ENCODE measurements around the gene RGS17. TPM values are rescaled to one million over a fixed set of nuclear protein-coding genes. Genes with fewer than 3 reads are reported as not detected.
"Not testable (repeated sequence)": the region's sequence is repeated elsewhere in the genome, so short reads cannot be mapped to it uniquely, and the experiment has no call there.

Gene RGS17
- 1.1 and 1.5 TPM in 2 replicates for total RNA-seq (2014; rRNA removed; shearing (Covaris generic))

DNA sequence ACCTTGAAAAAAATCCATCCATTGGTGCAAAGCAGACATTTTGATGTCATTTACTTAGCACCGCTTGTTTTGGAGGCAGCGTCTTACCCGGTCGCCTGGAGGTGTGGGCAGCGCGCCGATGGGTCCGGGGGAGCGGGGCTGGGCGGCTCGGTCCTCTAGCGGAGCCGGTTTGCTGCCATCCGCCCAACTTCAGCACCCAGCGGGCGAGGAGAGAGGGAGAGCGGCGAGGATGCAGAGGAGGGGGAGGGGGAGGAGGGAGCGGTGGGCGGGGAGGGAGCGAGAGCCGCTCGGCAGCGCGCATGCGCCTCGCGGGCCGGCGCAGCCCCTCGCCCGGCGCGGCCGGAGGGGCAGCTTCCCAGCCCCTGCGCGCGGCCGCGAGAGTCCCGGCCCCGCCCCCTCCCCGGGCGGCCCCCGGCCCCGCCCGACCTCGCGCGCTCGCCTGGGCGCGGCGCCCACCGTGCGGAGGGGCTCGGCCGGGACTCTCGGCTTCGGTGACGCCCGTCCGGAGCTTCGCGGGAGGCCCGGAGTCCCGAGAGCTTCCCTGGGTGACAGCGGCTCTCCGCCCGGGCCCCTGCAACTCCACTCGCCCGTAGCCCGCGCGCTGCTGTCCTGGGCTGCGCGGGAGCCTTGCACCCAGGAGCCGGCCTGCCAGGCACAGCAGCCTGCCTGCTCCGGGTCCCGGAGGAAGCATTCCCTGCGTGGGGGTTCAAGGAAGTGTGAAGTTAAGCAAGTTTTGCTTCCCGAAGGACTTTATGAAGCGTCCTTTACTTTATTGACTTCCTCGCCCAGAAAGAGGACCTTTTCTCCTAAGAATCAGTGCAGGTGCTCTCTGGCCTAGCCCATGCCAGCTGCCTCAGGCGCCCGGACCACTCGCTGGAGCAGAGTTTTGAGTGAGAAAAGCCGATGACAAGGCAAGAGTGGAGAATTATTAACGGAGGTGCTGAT lies at the start of gene RGS17:
Gene RGS17 (minus strand): TSS at position 246 of the 945 bp plus-strand sequence. CDS start 87,264 bp downstream, outside the sequence.
- DNase-seq (ENCODE audit: low spot score) = peak; percentile 27

- no peak for DNase-seq (ENCODE audit: low spot score)
These were observed 41.7 kb upstream of the RGS17 start for GRCh38 chr6:153172815-153173214.

DNA sequence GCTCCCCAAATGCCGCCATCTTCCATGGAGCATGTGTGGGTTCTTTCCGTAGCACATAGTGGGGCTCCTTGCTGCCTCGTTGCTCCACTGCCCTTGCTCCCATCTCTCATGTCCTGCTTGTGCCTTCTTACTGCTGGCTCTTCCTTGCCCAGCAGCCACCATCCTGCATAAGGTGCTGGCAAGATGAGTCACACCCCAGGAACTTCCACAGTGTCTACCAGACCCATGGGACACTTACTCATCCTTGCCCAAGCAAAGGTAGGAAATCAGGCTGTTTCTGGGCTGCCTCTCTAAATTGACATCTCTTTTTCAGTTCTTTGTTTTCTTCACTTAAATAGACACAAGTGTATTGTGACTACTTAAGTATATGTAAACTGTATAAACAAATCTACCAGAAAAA lies 39.4 kb upstream of the RGS17 start:
- DNase-seq (ENCODE audit: low spot score) = no peak

DNA sequence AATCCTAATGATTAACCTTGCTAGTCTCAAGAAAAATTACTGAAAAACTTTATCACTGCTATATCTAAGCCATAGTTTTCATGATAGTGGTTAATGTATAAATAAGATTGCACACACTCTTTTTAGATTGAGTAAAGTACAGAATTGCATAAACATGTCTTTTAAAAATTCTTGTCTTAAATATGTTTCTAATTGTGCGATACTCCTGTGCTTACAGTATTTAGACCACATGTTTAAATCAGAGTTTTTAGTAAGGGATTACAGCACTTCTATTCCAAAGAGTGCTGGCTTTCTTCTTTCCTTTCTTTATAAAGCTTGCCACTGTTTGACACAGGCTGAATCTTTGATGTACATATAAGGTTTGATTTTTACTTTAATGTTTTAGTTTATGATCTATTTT lies 36.8 kb upstream of the RGS17 start:
- no peak for DNase-seq (ENCODE audit: low spot score)

- DNase-seq (ENCODE audit: low spot score) = peak; percentile 47
These were observed 36.2 kb upstream of the RGS17 start for GRCh38 chr6:153167061-153167891.

DNA sequence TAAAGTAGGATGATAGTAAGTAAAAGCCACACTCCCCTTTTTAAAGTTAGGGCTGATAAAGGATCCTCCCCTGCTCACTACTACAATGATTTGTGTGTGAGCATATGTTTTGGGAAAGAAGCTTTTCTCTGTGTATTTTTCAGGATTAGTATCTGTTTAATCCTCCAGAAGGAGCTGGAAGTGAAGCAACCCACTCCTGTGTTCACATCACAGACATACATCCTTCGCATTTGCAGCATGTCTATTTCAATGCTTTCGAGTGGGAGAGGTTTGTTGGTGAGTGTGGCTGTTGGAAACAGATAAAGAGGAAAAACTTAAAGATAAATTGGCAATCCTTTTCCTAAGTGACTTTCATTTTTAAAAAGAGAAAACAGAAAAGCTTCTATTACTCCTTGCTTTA lies 31.6 kb upstream of the RGS17 start:
- no peak for DNase-seq (ENCODE audit: low spot score)

GRCh38 chr6:153162172-153162571 lies 31.1 kb upstream of the RGS17 start:
- DNase-seq (ENCODE audit: low spot score) = no peak

DNA sequence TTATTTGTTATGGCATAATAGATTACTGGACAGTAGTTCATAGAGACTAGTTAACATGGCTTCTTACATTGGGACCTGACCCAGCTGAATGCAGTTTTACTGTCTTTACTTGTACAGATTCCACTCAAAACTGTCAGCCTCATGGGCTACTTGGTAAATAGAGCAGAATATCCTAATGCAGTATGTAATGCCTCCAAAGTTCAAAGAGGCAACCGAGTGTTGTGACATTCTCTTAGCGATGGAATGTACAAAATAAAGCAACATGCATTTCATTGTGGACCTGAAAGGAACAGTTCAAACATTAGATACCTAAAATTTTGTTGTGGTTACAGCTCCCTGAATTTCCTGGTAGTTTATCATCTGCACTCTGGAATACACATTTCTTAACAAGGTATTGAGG lies 29.1 kb upstream of the RGS17 start:
- no peak for DNase-seq (ENCODE audit: low spot score)

GRCh38 chr6:153150752-153151440 lies 19.8 kb upstream of the RGS17 start:
- no peak for DNase-seq (ENCODE audit: low spot score)

DNA sequence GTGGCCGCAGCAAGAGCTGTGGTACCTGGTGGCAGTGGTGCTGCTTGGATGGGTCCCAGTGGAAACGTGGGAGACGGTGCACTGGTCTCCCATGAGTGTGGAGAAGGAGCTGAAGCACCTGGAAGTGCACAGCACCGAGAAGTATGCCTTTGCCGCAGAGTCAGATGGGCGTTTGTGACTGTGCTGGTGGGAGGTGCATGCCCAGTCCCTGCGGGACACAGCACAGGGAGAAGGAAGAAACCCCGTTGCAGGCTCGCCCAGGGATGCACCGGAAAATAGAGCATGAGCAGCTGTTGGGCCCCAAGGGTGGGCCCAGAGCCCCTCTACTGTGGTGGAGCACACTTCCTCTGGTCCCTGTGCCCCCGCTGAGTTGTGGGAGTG lies 19.3 kb upstream of the RGS17 start:
- DNase-seq (ENCODE audit: low spot score) = no peak

DNA sequence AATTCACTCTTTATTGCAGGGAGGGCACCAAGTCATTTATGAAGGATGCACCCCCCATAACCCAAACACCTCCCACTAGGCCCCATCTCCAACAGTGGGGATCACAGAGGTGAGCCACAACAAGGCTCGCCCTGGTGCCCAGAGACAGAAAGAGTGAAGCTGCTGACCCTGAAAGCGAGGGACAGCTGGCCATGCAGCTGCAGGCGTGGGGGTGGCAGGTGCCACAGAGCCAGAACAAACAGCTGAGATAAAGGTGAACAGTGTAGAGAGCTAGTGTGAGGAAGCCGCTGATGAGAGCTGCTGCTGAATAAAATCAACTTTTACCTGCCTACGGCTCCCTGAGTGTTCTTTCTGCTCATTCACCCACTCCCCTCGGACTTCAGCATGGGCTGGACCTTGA lies 18.8 kb upstream of the RGS17 start:
- no peak for DNase-seq (ENCODE audit: low spot score)

DNA sequence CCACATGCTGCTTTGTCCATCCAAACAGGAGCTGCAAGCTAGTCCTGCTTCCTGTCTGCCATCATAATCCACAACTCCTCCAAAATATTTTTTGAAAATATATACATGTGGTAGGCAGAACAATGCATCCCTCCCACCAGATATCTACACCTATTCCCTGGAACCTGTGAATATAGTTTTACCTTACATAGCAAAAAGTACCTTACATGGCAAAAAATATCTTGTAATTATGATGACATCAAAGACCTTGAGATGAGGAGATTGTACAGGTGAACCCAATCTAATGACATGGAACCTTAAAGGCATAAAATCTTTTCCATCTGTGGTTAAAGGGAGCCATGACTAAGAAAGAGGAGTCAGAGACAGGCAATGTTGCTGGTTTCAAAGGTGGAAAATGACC lies 15.3 kb upstream of the RGS17 start:
- DNase-seq (ENCODE audit: low spot score) = no peak

- DNase-seq (ENCODE audit: low spot score) = no peak
These were observed 14.5 kb upstream of the RGS17 start for GRCh38 chr6:153145591-153145990.

DNA sequence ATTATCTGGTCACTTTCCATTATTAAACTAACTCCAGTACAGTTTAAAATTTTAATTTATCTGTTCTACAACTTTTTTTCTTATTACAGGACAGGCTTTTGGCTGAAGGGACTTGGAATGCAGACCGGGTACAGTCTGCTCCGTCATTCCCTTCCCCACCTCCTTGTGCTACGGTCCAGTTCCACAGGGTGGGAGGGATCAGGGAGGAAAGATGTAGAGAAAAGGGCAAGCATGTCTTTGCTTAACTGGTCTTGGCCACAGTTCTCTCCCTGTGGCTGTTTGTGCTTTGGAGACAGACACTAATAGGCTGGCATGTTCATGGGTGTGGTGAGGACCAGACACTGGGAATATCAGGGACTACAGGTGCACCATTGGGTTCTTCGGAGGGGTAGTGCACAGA lies 12.1 kb upstream of the RGS17 start:
- no peak for DNase-seq (ENCODE audit: low spot score)

- no peak for DNase-seq (ENCODE audit: low spot score)
These were observed 9.2 kb upstream of the RGS17 start for GRCh38 chr6:153140299-153140698.

- DNase-seq (ENCODE audit: low spot score) = no peak
These were observed 7.8 kb upstream of the RGS17 start for GRCh38 chr6:153138930-153139329.

GRCh38 chr6:153135681-153136080 lies 4.6 kb upstream of the RGS17 start:
- no peak for DNase-seq (ENCODE audit: low spot score)

DNA sequence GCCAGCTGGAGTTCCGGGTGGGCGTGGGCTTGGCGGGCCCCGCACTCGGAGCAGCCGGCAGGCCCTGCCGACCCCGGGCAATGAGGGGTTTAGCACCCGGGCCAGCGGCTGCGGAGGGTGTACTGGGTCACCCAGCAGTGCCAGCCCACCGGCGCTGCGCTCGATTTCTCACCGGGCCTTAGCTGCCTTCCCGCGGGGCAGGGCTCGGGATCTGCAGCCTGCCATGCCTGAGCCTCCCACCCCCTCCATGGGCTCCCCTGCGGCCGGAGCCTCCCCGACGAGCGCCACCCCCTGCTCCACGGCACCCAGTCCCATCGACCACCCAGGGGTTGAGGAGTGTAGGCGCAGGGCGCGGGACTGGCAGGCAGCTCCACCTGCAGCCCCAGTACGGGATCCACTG lies 2.6 kb upstream of the RGS17 start:
- not testable (repeated sequence) for DNase-seq (ENCODE audit: low spot score)

GRCh38 chr6:153130515-153131036 lies 506 bp downstream of the RGS17 start:
- no peak for DNase-seq (ENCODE audit: low spot score)

GRCh38 chr6:153129873-153130514 lies 1.1 kb downstream of the RGS17 start:
- DNase-seq (ENCODE audit: low spot score) = no peak

- DNase-seq (ENCODE audit: low spot score) = no peak
These were observed 4.9 kb downstream of the RGS17 start for GRCh38 chr6:153126218-153126617.
